GM23338 (cell line): ENCODE data around the gene NSD2. TPM values are rescaled to one million over a fixed set of nuclear protein-coding genes. Genes with fewer than 3 reads are reported as not detected.

ENCODE experiments used
- ATAC-seq: fragments of 200-7000 bp; cut with Tn5 transposase; 3 replicates; pipeline ENCODE4 v1.9.1; 2020
- DNase-seq: peaks from one replicate; pipeline ENCODE4 v3.0.0-alpha.2; 2015; ENCODE audit warnings: low spot score
- H2AFZ ChIP-seq: fragments of 200-600 bp; sonication (generic); 2 replicates; pipeline ENCODE4 v1.8.0; 2016; ENCODE audit warnings: antibody characterized with exemption, mild to moderate bottlenecking, moderate library complexity
- H3F3A ChIP-seq: fragments of 200-600 bp; sonication (generic); replicated peaks from 2 replicates; pipeline ENCODE4 v1.8.0; 2017; ENCODE audit warnings: antibody characterized with exemption, mixed run types, low read depth
- H3K27ac ChIP-seq: fragments of 200-600 bp; sonication (generic); 2 replicates; pipeline ENCODE4 v1.6.1; 2016; ENCODE audit warnings: low read depth
- H3K27me3 ChIP-seq: fragments of 200-600 bp; sonication (generic); 2 replicates; pipeline ENCODE4 v1.8.0; 2016; ENCODE audit warnings: mild to moderate bottlenecking, mixed run types, moderate library complexity; ENCODE audit not compliant: insufficient read depth
- H3K36me3 ChIP-seq: fragments of 200-600 bp; sonication (generic); 2 replicates; pipeline ENCODE4 v1.8.0; 2016; ENCODE audit warnings: mild to moderate bottlenecking; ENCODE audit not compliant: insufficient read depth
- H3K4me1 ChIP-seq: fragments of 200-600 bp; sonication (generic); 2 replicates; pipeline ENCODE4 v1.8.0; 2016; ENCODE audit warnings: mild to moderate bottlenecking, moderate library complexity; ENCODE audit not compliant: insufficient read depth
- H3K4me2 ChIP-seq: fragments of 200-600 bp; sonication (generic); 2 replicates; pipeline ENCODE4 v1.7.1; 2017; ENCODE audit warnings: mixed run types
- H3K4me3 ChIP-seq: fragments of 200-600 bp; sonication (generic); 2 replicates; pipeline ENCODE4 v1.6.1; 2016; ENCODE audit warnings: mixed run types
- H3K79me2 ChIP-seq: fragments of 200-600 bp; sonication (generic); replicated peaks from 2 replicates; pipeline ENCODE4 v1.8.0; 2017; ENCODE audit warnings: mild to moderate bottlenecking; ENCODE audit not compliant: insufficient read depth
- H3K9me2 ChIP-seq: fragments of 200-600 bp; sonication (generic); 2 replicates; pipeline ENCODE4 v1.8.0; 2017; ENCODE audit not compliant: insufficient read depth
- H4K20me1 ChIP-seq: fragments of 200-600 bp; sonication (generic); replicated peaks from 2 replicates; pipeline ENCODE4 v1.8.0; 2017; ENCODE audit warnings: mild to moderate bottlenecking; ENCODE audit not compliant: insufficient read depth
- H3K27ac Mint-ChIP-seq: 2 replicates; pipeline ENCODE4 v1.8.0; 2020; ENCODE audit warnings: inconsistent platforms, mild to moderate bottlenecking, moderate library complexity, mixed read lengths
- H3K27me3 Mint-ChIP-seq: 3 replicates; pipeline ENCODE4 v1.8.0; 2022; ENCODE audit warnings: low read depth, mild to moderate bottlenecking, moderate library complexity, mixed read lengths, inconsistent platforms; ENCODE audit not compliant: insufficient read depth, poor library complexity
- H3K36me3 Mint-ChIP-seq: 3 replicates; pipeline ENCODE4 v1.8.0; 2021; ENCODE audit warnings: low read depth, mild to moderate bottlenecking, inconsistent platforms, moderate library complexity, mixed read lengths
- H3K4me1 Mint-ChIP-seq: 3 replicates; pipeline ENCODE4 v1.8.0; 2020; ENCODE audit warnings: mild to moderate bottlenecking, inconsistent platforms, mixed read lengths
- H3K4me3 Mint-ChIP-seq: 3 replicates; pipeline ENCODE4 v1.8.0; 2021; ENCODE audit warnings: moderate library complexity, mild to moderate bottlenecking, inconsistent platforms, mixed read lengths
- H3K9me3 Mint-ChIP-seq: 3 replicates; pipeline ENCODE4 v1.8.0; 2020; ENCODE audit warnings: moderate library complexity, mild to moderate bottlenecking, inconsistent platforms, mixed read lengths
- CTCF ChIP-seq, 2 experiments: fragments of 200-600 bp in 1 of 2; sonication (generic) in 1 of 2; conservative IDR thresholded peaks; 2 replicates each; pipeline versions ENCODE4 v1.5.1 to v1.6.1; 2016 to 2017; ENCODE audit warnings: antibody characterized with exemption in 2 of 2, low read depth in 2 of 2, mild to moderate bottlenecking in 2 of 2, moderate library complexity in 1 of 2
- ETS1 ChIP-seq: IDR thresholded peaks from 2 replicates; pipeline ENCODE4 v1.6.1; 2016; ENCODE audit warnings: antibody characterized with exemption
- EZH2 ChIP-seq: fragments of 200-600 bp; sonication (generic); IDR thresholded peaks from one replicate; pipeline ENCODE4 v1.8.0; 2017; ENCODE audit warnings: antibody characterized with exemption, mild to moderate bottlenecking, low read depth; ENCODE audit not compliant: unreplicated experiment
- REST ChIP-seq: IDR thresholded peaks from one replicate; pipeline ENCODE4 v1.6.1; 2018; ENCODE audit warnings: antibody characterized with exemption; ENCODE audit not compliant: unreplicated experiment
- polyA plus RNA-seq: library from polyadenylated mRNA; unstranded; fragments of >200 nt; fragmentation: Nextera tagmentation; extraction: Ambion mirVana; gene quantifications from 2 replicates; pipeline ENCODE4 v1.2.1, GENCODE V29; 2016
- total RNA-seq: library from RNA; depleted of rRNA; stranded (reverse); fragments of >200 nt; shearing (Covaris generic); gene quantifications from 2 replicates; pipeline ENCODE4 v1.2.3, GENCODE V29; 2014

NSD2 gene
- total and polyA plus RNA-seq, 2 experiments from 2014 or later, result 33.5 to 84.4 TPM

- Mint-ChIP-seq H3K4me1 (peaks cover 34% of the 10 kb centered on the region), H3K27me3 (peaks cover 14% of the 10 kb centered on the region), H3K4me3 (no peak overlapping the region), H3K27ac (no peak overlapping the region), H3K36me3 (peaks cover 4% of the 10 kb centered on the region), H3K9me3 (no peaks in the 10 kb centered on the region)
- ATAC-seq (no peak), DNase-seq (no peak)
- no peak overlapping the region for H2AFZ ChIP-seq
- no peak overlapping the region for H3K4me3 ChIP-seq
- peaks cover 14% of the 10 kb centered on the region for H3F3A ChIP-seq
- H3K9me2 ChIP-seq, result no peaks in the 10 kb centered on the region
- peaks cover 23% of the 10 kb centered on the region for H3K27me3 ChIP-seq
- no peak overlapping the region for H3K27ac ChIP-seq
- TF ChIP-seq REST, result no peak
- no peaks in the 10 kb centered on the region for H3K36me3 ChIP-seq
- peaks cover 27% of the 10 kb centered on the region for H3K4me1 ChIP-seq
- H3K4me2 ChIP-seq, result no peak overlapping the region
- peaks cover 64% of the 10 kb centered on the region for H4K20me1 ChIP-seq
- peaks cover 72% of the 10 kb centered on the region for H3K79me2 ChIP-seq
Measured at GRCh38 chr4:1874201-1874600, 3.0 kb downstream of the NSD2 start.

- no peaks in the 10 kb centered on the region for H3K27me3 ChIP-seq
- no peaks in the 10 kb centered on the region for H3K36me3 ChIP-seq
- H3K4me1 Mint-ChIP-seq, result peaks cover 21% of the 10 kb centered on the region
- no peak overlapping the region for H3K4me3 ChIP-seq
- peaks cover 99% of the 10 kb centered on the region for H3K79me2 ChIP-seq
- DNase-seq, result no peak
- TF ChIP-seq ETS1, result no peak
- no peak for TF ChIP-seq CTCF (conservative IDR thresholded peaks at IDR 0.05; ENCODE audit: low read depth in 2 of 2)
- TF ChIP-seq EZH2, result no peak
- H3K9me3 Mint-ChIP-seq, result no peaks in the 10 kb centered on the region
- H3K4me2 ChIP-seq, result no peak overlapping the region
- H3K36me3 Mint-ChIP-seq, result peaks cover 2% of the 10 kb centered on the region; the same call in 2 of the 3 replicates
- H3K4me3 Mint-ChIP-seq, result no peak overlapping the region; the same call in 2 of the 3 replicates
- ATAC-seq, result no peak
- H3K9me2 ChIP-seq, result no peaks in the 10 kb centered on the region
- no peak overlapping the region for H3K27ac ChIP-seq
- no peaks in the 10 kb centered on the region for H3F3A ChIP-seq
- peaks cover 71% of the 10 kb centered on the region for H4K20me1 ChIP-seq
- no peak overlapping the region for H3K27ac Mint-ChIP-seq
- no peak overlapping the region for H2AFZ ChIP-seq
- H3K4me1 ChIP-seq, result no peaks in the 10 kb centered on the region
- H3K27me3 Mint-ChIP-seq, result peaks cover 13% of the 10 kb centered on the region
Measured at GRCh38 chr4:1879485-1879884, 8.3 kb downstream of the NSD2 start.
